Tibial nerve (tissue), 4 donors: Measurements from ENCODE around the gene TNFAIP6. TPM values are rescaled to one million over a fixed set of nuclear protein-coding genes. Genes with fewer than 3 reads are reported as not detected.
A peak's percentile ranks its signal among the peaks of the same experiment; 100 is the strongest.

Experiments used
- DNase-seq, 2 donors: peaks; one replicate each; pipeline ENCODE4 v3.0.0-alpha.2; 2019; ENCODE audit warnings: low spot score in 2 of 2
- H3K27ac ChIP-seq, 4 donors: fragments of 200-600 bp; sonication (generic) in 3 of 4; one replicate each; pipeline ENCODE4 v1.5.1; 2017 to 2019; ENCODE audit warnings: mild to moderate bottlenecking in 1 of 4
- H3K27me3 ChIP-seq, 2 donors: fragments of 200-600 bp; sonication (generic) in 1 of 2; one replicate each; pipeline versions ENCODE4 v1.5.1 to v1.6.0; 2017 to 2019
- H3K36me3 ChIP-seq, 3 donors: fragments of 200-600 bp; sonication (generic); one replicate each; pipeline ENCODE4 v1.5.1; 2018 to 2019
- H3K4me1 ChIP-seq, 4 donors: fragments of 200-600 bp; sonication (generic) in 3 of 4; one replicate each; pipeline ENCODE4 v1.5.1; 2017 to 2019
- H3K4me3 ChIP-seq, 4 donors: fragments of 200-600 bp; sonication (generic) in 3 of 4; one replicate each; pipeline ENCODE4 v1.5.1; 2017 to 2019; ENCODE audit warnings: mild to moderate bottlenecking in 1 of 4, moderate library complexity in 1 of 4
- H3K9me3 ChIP-seq, 4 donors: fragments of 200-600 bp; sonication (generic) in 3 of 4; one replicate each; pipeline ENCODE4 v1.5.1; 2017 to 2019
- CTCF ChIP-seq, 5 experiments: fragments of 200-600 bp in 3 of 5; fragments of 450-650 bp in 2 of 5; sonication (generic) in 3 of 5; IDR thresholded peaks; one replicate each; pipeline ENCODE4 v1.5.1; 2016 to 2019; ENCODE audit warnings: antibody characterized with exemption in 5 of 5, mild to moderate bottlenecking in 3 of 5, moderate library complexity in 2 of 5
- EP300 ChIP-seq, 2 donors: sonication (generic); formaldehyde crosslinking; IDR thresholded peaks; one replicate each; pipeline ENCODE4 v1.6.1; 2017; ENCODE audit warnings: antibody characterized with exemption in 2 of 2, mild to moderate bottlenecking in 1 of 2
- POLR2A ChIP-seq, 2 donors: fragments of 450-650 bp; IDR thresholded peaks; one replicate each; pipeline ENCODE4 v1.6.1; 2017; ENCODE audit warnings: antibody characterized with exemption in 2 of 2, mild to moderate bottlenecking in 2 of 2, moderate library complexity in 2 of 2
- WGBS, 2 donors: methylation state at CpG; one replicate each; pipeline ENCODE4 v1.1.5; 2018; 5-methylcytosine and 5-hydroxymethylcytosine counted together
- total RNA-seq, 4 donors: library from RNA; depleted of rRNA; stranded (reverse); fragments of >200 nt; gene quantifications; one replicate each; pipeline ENCODE4 v1.1.0, GENCODE V29; 2016

The TNFAIP6 gene
- total RNA-seq, 4 donors from 2014 or later: 4.8 to 6.7 (median 6.5) TPM

GRCh38 chr2:151350579-151351195, 6.7 kb upstream of the TNFAIP6 start:
- whole genome bisulfite sequencing, 2 donors: 77 to 85% methylated on average over 4 of the region's 4 CpGs
- Histone ChIP-seq H3K27ac (no peak overlapping the region), H3K4me1 (no peaks in the 10 kb centered on the region), H3K4me3 (no peak overlapping the region), H3K27me3 (no peaks in the 10 kb centered on the region), H3K9me3 (no peaks in the 10 kb centered on the region), H3K36me3 (no peaks in the 10 kb centered on the region)
- no peak for DNase-seq
- TF ChIP-seq POLR2A (IDR thresholded peaks at IDR 0.05): no peak
- no peak for TF ChIP-seq CTCF (IDR thresholded peaks at IDR 0.05)
- no peak for TF ChIP-seq EP300 (IDR thresholded peaks at IDR 0.05)

GRCh38 chr2:151353995-151354394, 3.4 kb upstream of the TNFAIP6 start:
- Histone ChIP-seq H3K4me1 (peaks cover 0 to 11% (median 0%) of the 10 kb centered on the region in 4 donors), H3K36me3 (no peaks in the 10 kb centered on the region), H3K9me3 (no peaks in the 10 kb centered on the region), H3K27me3 (no peaks in the 10 kb centered on the region), H3K4me3 (no peak overlapping the region), H3K27ac (no peak overlapping the region)
- no peak for TF ChIP-seq EP300 (IDR thresholded peaks at IDR 0.05)
- no peak for TF ChIP-seq POLR2A (IDR thresholded peaks at IDR 0.05)
- no peak for TF ChIP-seq CTCF (IDR thresholded peaks at IDR 0.05)
- no peak for DNase-seq
- 85 to 88% methylated on average over 2 of the region's 2 CpGs for WGBS, 2 donors

GRCh38 chr2:151354807-151355206, 2.6 kb upstream of the TNFAIP6 start:
- no peak overlapping the region for H3K27ac ChIP-seq
- H3K4me3 ChIP-seq: no peak overlapping the region
- 95 to 100% methylated on average over 8 of the region's 8 CpGs for WGBS, 2 donors
- H3K27me3 ChIP-seq: no peaks in the 10 kb centered on the region
- H3K4me1 ChIP-seq: peaks cover 0 to 12% (median 0%) of the 10 kb centered on the region in 4 donors
- no peaks in the 10 kb centered on the region for H3K36me3 ChIP-seq
- TF ChIP-seq EP300 (IDR thresholded peaks at IDR 0.05): no peak
- no peak for TF ChIP-seq POLR2A (IDR thresholded peaks at IDR 0.05)
- no peak for TF ChIP-seq CTCF (IDR thresholded peaks at IDR 0.05)
- no peak for DNase-seq
- no peaks in the 10 kb centered on the region for H3K9me3 ChIP-seq

GRCh38 chr2:151358166-151358970, 976 bp downstream of the TNFAIP6 start:
- 39 to 46% methylated on average over 4 of the region's 4 CpGs for WGBS, 2 donors
- Histone ChIP-seq H3K4me3 (peak overlapping the region in 2 of 4 donors; percentile 3 to 24), H3K4me1 (peaks cover 0 to 12% (median 0%) of the 10 kb centered on the region in 4 donors), H3K27ac (peak overlapping the region in 3 of 4 donors; percentile 8 to 86 (median 68)), H3K27me3 (no peaks in the 10 kb centered on the region), H3K36me3 (no peaks in the 10 kb centered on the region), H3K9me3 (no peaks in the 10 kb centered on the region)
- TF ChIP-seq CTCF (IDR thresholded peaks at IDR 0.05): no peak
- TF ChIP-seq EP300 (IDR thresholded peaks at IDR 0.05): no peak
- no peak for TF ChIP-seq POLR2A (IDR thresholded peaks at IDR 0.05)
- DNase-seq: no peak
